Prostate gland (tissue), 2 donors: ENCODE measurements around the gene ITPR1. TPM values are rescaled to one million over a fixed set of nuclear protein-coding genes. Genes with fewer than 3 reads are reported as not detected.

Experiments
- DNase-seq: peaks from one replicate; pipeline ENCODE4 v3.0.0-alpha.2; 2019; ENCODE audit warnings: low spot score
- H3K27ac ChIP-seq, 2 donors: fragments of 200-600 bp; sonication (generic); 2 replicates each; pipeline ENCODE4 v1.5.1; 2017 to 2019
- H3K27me3 ChIP-seq: fragments of 200-600 bp; sonication (generic); replicated peaks from 2 replicates; pipeline ENCODE4 v1.5.1; 2019; ENCODE audit not compliant: insufficient read depth
- H3K36me3 ChIP-seq, 2 donors: fragments of 200-600 bp; sonication (generic); 1 replicate in 1 of 2; 2 replicates in 1 of 2; pipeline versions ENCODE4 v1.5.1 to v1.8.1; 2017 to 2019
- H3K4me1 ChIP-seq: fragments of 200-600 bp; sonication (generic); replicated peaks from 2 replicates; pipeline ENCODE4 v1.5.1; 2019
- H3K4me3 ChIP-seq, 2 donors: fragments of 200-600 bp; sonication (generic); 2 replicates each; pipeline ENCODE4 v1.5.1; 2017 to 2019
- H3K9me3 ChIP-seq: fragments of 200-600 bp; sonication (generic); 2 replicates; pipeline ENCODE4 v1.5.1; 2017
- POLR2A ChIP-seq: fragments of 450-650 bp; IDR thresholded peaks from one replicate; pipeline ENCODE4 v1.6.1; 2016; ENCODE audit warnings: antibody characterized with exemption, mild to moderate bottlenecking
- POLR2AphosphoS5 ChIP-seq: sonication (generic); formaldehyde crosslinking; IDR thresholded peaks from one replicate; pipeline ENCODE4 v1.6.1; 2017; ENCODE audit warnings: antibody characterized with exemption
- WGBS: methylation state at CpG from one replicate; pipeline ENCODE4 v1.1.5; 2018; 5-methylcytosine and 5-hydroxymethylcytosine counted together
- intact Hi-C: fragments of 100-400 bp; cut with DNase I; formaldehyde crosslinking; loops from one replicate; pipeline ENCODE4 v1.14.2; 2022
- total RNA-seq, 2 donors: library from RNA; depleted of rRNA; stranded (reverse); fragments of >200 nt; gene quantifications; one replicate each; pipeline ENCODE4 v1.1.0, GENCODE V29; 2016
- TF ChIP-seq, protein P1 (sequence below), 4 experiments: fragments of 200-600 bp in 2 of 4; fragments of 450-650 bp in 2 of 4; sonication (generic) in 2 of 4; IDR thresholded peaks; 1 replicate in 3 of 4; 2 replicates in 1 of 4; pipeline ENCODE4 v1.5.1; 2016 to 2019; ENCODE audit warnings: antibody characterized with exemption in 4 of 4, mild to moderate bottlenecking in 2 of 4, moderate library complexity in 2 of 4

The ITPR1 gene
- total RNA-seq, 2 donors from 2014 or later = 80.0 to 126 TPM

DNA sequence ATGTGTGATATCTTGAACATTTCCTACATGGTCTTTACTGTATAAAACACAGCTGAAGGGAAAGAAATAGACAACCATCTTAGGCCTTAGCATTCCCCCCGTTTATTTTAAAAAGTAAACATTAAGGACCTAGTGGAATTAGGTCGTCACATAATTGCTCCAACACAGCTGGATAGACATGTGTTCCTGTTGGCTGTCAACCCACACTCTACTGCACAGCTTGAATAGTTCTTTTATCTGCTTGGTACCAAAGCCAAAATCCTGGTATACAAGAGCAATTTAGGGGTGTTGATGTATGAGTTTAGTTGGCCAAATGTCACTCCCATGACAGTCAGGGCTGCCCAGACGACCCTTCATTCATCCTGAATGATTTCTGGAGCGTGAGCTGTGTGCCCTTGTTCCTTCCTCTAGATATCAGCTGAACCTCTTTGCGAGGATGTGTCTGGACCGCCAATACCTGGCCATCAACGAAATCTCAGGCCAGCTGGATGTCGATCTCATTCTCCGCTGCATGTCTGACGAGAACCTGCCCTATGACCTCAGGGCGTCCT lies 179.7 kb downstream of the ITPR1 start:
- no peak for TF ChIP-seq POLR2AphosphoS5
- no peak for TF ChIP-seq POLR2A
- TF ChIP-seq, protein P1, sequence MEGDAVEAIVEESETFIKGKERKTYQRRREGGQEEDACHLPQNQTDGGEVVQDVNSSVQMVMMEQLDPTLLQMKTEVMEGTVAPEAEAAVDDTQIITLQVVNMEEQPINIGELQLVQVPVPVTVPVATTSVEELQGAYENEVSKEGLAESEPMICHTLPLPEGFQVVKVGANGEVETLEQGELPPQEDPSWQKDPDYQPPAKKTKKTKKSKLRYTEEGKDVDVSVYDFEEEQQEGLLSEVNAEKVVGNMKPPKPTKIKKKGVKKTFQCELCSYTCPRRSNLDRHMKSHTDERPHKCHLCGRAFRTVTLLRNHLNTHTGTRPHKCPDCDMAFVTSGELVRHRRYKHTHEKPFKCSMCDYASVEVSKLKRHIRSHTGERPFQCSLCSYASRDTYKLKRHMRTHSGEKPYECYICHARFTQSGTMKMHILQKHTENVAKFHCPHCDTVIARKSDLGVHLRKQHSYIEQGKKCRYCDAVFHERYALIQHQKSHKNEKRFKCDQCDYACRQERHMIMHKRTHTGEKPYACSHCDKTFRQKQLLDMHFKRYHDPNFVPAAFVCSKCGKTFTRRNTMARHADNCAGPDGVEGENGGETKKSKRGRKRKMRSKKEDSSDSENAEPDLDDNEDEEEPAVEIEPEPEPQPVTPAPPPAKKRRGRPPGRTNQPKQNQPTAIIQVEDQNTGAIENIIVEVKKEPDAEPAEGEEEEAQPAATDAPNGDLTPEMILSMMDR (IDR thresholded peaks at IDR 0.05) = no peak
- intact Hi-C loops = no loop called here
- no peaks in the 10 kb centered on the region for H3K36me3 ChIP-seq
- H3K9me3 ChIP-seq = no peaks in the 10 kb centered on the region
- H3K4me3 ChIP-seq = no peak overlapping the region
- WGBS = 79% methylated on average over 11 of the region's 11 CpGs
- H3K27me3 ChIP-seq = no peaks in the 10 kb centered on the region
- no peak for DNase-seq
- H3K27ac ChIP-seq = peak overlapping the region; percentile 21 to 35
- no peaks in the 10 kb centered on the region for H3K4me1 ChIP-seq

DNA sequence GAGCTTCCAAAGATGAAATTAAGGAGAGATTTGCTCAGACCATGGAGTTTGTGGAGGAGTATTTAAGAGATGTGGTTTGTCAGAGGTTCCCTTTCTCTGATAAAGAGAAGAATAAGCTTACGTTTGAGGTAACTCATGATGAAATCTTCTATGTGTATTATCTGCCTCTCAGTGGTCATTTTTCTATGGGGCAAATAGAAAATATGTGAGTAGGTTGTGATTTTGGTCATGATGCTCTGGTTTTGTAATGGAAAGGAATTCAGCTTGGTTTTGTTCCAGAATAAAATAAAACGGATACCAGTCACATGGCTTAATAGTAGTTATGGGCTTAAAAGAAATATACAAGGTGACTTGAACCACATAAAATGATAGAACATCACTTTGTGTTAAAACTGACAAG lies 181.1 kb downstream of the ITPR1 start:
- Histone ChIP-seq H3K4me3 (no peak overlapping the region), H3K36me3 (no peaks in the 10 kb centered on the region), H3K27me3 (no peaks in the 10 kb centered on the region), H3K9me3 (no peaks in the 10 kb centered on the region), H3K4me1 (no peaks in the 10 kb centered on the region), H3K27ac (peak overlapping the region; percentile 35 to 49)
- TF ChIP-seq POLR2AphosphoS5 (no peak), POLR2A (no peak)
- TF ChIP-seq, protein P1 (IDR thresholded peaks at IDR 0.05) = no peak
- WGBS = 53% methylated on average over 2 of the region's 2 CpGs
- intact Hi-C loops = no loop called here
- DNase-seq = no peak

DNA sequence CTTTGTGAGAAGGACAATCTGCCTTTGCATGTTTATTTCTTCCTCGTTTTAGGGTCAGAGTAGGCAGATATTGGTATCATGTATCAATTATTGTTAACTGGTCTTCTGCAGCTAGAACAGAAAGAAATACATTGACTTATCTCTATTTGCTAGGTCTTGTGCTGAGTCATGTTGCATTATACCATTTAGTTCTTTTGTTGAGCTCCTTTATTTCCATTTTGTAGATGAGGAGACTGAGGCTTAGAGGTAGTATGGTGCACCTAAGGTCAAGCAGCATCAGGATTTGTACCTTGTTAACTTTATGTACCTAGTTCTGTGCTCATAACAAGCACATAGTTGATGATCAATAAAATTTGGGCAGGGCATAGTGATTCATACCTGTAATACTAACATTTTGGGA lies 182.6 kb downstream of the ITPR1 start:
- intact Hi-C loops = no loop called here
- H3K27me3 ChIP-seq = no peaks in the 10 kb centered on the region
- 81% methylated on average over 1 of the region's 1 CpG for WGBS
- no peak for DNase-seq
- no peaks in the 10 kb centered on the region for H3K9me3 ChIP-seq
- H3K4me3 ChIP-seq = no peak overlapping the region
- no peak for TF ChIP-seq POLR2A
- TF ChIP-seq POLR2AphosphoS5 = no peak
- TF ChIP-seq, protein P1 (IDR thresholded peaks at IDR 0.05) = no peak
- H3K36me3 ChIP-seq = no peaks in the 10 kb centered on the region
- H3K4me1 ChIP-seq = no peaks in the 10 kb centered on the region
- peak overlapping the region; percentile 40 to 49 for H3K27ac ChIP-seq

DNA sequence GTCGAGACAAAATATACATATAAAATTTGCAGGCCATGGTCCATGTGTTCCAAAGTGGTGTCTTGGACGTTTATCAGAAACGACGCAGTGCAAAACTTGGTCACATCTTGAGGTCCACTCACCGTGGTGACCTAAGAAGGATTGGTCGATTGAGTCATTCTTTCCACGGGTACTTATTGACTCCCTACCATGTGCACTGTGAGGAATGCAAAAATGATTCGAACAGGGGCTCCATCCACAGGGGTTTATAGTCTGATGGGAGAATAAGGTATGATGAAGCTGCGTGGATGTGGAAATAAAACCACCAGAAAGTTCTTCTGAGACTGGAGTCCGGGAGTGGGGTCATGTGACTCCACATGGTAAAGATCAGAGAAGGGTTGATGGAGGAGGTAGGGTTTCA lies 185.2 kb downstream of the ITPR1 start:
- WGBS = 93% methylated on average over 10 of the region's 10 CpGs
- TF ChIP-seq POLR2A (no peak), POLR2AphosphoS5 (no peak)
- TF ChIP-seq, protein P1 (IDR thresholded peaks at IDR 0.05) = no peak
- H3K36me3 ChIP-seq = peaks cover 0 to 7% of the 10 kb centered on the region in 2 donors
- DNase-seq = no peak
- no peaks in the 10 kb centered on the region for H3K27me3 ChIP-seq
- no peaks in the 10 kb centered on the region for H3K4me1 ChIP-seq
- H3K27ac ChIP-seq = no peak overlapping the region
- intact Hi-C loops = no loop called here
- H3K9me3 ChIP-seq = no peaks in the 10 kb centered on the region
- H3K4me3 ChIP-seq = no peak overlapping the region

DNA sequence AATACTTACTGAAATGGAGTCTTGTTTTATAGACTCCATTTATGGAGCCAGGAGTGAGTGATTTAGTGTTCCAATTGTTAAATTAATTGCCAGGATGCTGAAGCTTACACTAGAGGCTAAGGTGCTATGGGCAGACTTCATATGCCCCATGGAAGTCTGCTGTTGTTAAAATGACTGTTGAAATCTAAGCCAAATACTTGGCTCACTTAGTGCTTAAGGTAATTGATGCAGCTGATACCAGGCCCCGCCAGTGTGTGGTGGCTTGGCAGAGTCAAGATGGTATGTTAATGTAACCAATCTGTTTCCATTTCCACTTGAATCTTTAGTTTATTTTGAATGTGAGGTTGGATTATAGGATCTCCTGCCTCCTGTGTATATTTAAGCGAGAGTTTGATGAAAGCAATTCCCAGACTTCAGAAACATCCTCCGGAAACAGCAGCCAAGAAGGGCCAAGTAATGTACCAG lies 187.1 kb downstream of the ITPR1 start:
- peak; percentile 38 for TF ChIP-seq POLR2AphosphoS5
- TF ChIP-seq, protein P1 (IDR thresholded peaks at IDR 0.05) = no peak
- peak overlapping the region; percentile 57 to 59 for H3K27ac ChIP-seq
- DNase-seq = no peak
- peaks cover 2 to 18% of the 10 kb centered on the region in 2 donors for H3K36me3 ChIP-seq
- intact Hi-C loops = no loop called here
- H3K4me3 ChIP-seq = no peak overlapping the region
- 35% methylated on average over 3 of the region's 3 CpGs for WGBS
- H3K9me3 ChIP-seq = no peaks in the 10 kb centered on the region
- no peaks in the 10 kb centered on the region for H3K4me1 ChIP-seq
- no peaks in the 10 kb centered on the region for H3K27me3 ChIP-seq
